Spleen (tissue), 11 donors: ENCODE results near the gene NTRK1. TPM values are rescaled to one million over a fixed set of nuclear protein-coding genes. Genes with fewer than 3 reads are reported as not detected.
A peak's percentile ranks its signal among the peaks of the same experiment; 100 is the strongest.

Experiments used
- DNase-seq: peaks from one replicate; pipeline ENCODE4 v3.0.0-alpha.2; 2020
- H3K27ac ChIP-seq, 8 donors: fragments of 200-600 bp; sonication (generic) in 7 of 8; 1 replicate in 4 of 8; 2 replicates in 4 of 8; pipeline versions ENCODE4 v1.5.0 to v1.8.0; 2016 to 2021; ENCODE audit warnings: inconsistent platforms in 4 of 8, mild to moderate bottlenecking in 4 of 8, moderate library complexity in 1 of 8
- H3K27me3 ChIP-seq, 7 donors: fragments of 200-600 bp; sonication (generic) in 6 of 7; replicated peaks in 1 of 7; 1 replicate in 4 of 7; 2 replicates in 3 of 7; pipeline versions ENCODE4 v1.5.0 to v1.8.0; 2016 to 2021; ENCODE audit warnings: inconsistent platforms in 3 of 7, mild to moderate bottlenecking in 1 of 7
- H3K36me3 ChIP-seq, 6 donors: fragments of 200-600 bp; sonication (generic) in 5 of 6; 1 replicate in 4 of 6; 2 replicates in 2 of 6; pipeline versions ENCODE4 v1.5.0 to v1.8.0; 2016 to 2021; ENCODE audit warnings: inconsistent platforms in 2 of 6
- H3K4me1 ChIP-seq, 6 donors: fragments of 200-600 bp; sonication (generic) in 5 of 6; 1 replicate in 3 of 6; 2 replicates in 3 of 6; pipeline versions ENCODE4 v1.5.0 to v1.8.0; 2016 to 2021; ENCODE audit warnings: inconsistent platforms in 3 of 6
- H3K4me3 ChIP-seq, 8 donors: fragments of 200-600 bp; sonication (generic) in 7 of 8; 1 replicate in 4 of 8; 2 replicates in 4 of 8; pipeline versions ENCODE4 v1.5.0 to v1.8.0; 2016 to 2021; ENCODE audit warnings: inconsistent platforms in 4 of 8, mild to moderate bottlenecking in 4 of 8, moderate library complexity in 2 of 8
- H3K9me3 ChIP-seq, 8 donors: fragments of 200-600 bp; sonication (generic) in 7 of 8; 1 replicate in 4 of 8; 2 replicates in 4 of 8; pipeline versions ENCODE4 v1.5.0 to v1.8.0; 2016 to 2021; ENCODE audit warnings: inconsistent platforms in 4 of 8
- CTCF ChIP-seq, 11 experiments: fragments of 200-600 bp in 7 of 11; fragments of 450-650 bp in 4 of 11; sonication (generic) in 4 of 11; IDR thresholded peaks in 8 of 11; conservative IDR thresholded peaks in 3 of 11; 1 replicate in 7 of 11; 2 replicates in 4 of 11; pipeline versions ENCODE4 v1.4.0 to v1.8.0; 2016 to 2021; ENCODE audit warnings: antibody characterized with exemption in 11 of 11, inconsistent platforms in 4 of 11, mild to moderate bottlenecking in 1 of 11
- POLR2A ChIP-seq, 3 donors: fragments of 450-650 bp; IDR thresholded peaks; one replicate each; pipeline ENCODE4 v1.5.1; 2017; ENCODE audit warnings: antibody characterized with exemption in 3 of 3, mild to moderate bottlenecking in 1 of 3
- POLR2AphosphoS5 ChIP-seq, 3 donors: sonication (generic); formaldehyde crosslinking; IDR thresholded peaks; one replicate each; pipeline ENCODE4 v1.5.1; 2017; ENCODE audit warnings: antibody characterized with exemption in 3 of 3
- WGBS, 5 donors: extraction: QIAGEN DNeasy Blood & Tissue Kit in 3 of 5; methylation state at CpG; one replicate each; pipeline versions ENCODE4 v1.1.5 to v1.1.7; 2013 to 2018; 5-methylcytosine and 5-hydroxymethylcytosine counted together
- intact Hi-C: fragments of 100-400 bp; cut with DNase I; formaldehyde crosslinking; loops from one replicate; pipeline ENCODE4 v1.15.0; 2023; ENCODE audit warnings: low total_unique reads
- polyA plus RNA-seq, 3 donors: library from polyadenylated mRNA; stranded (reverse); fragments of 200-250 nt; gene quantifications; one replicate each; pipeline ENCODE4 v1.2.1, GENCODE V29; 2013
- total RNA-seq, 7 donors: library from RNA; depleted of rRNA in 3 of 7; stranded (reverse); fragments of >200 nt in 3 of 7; fragmentation: NEBNext Ultra II Directional in 4 of 7; extraction: Animal tissue kit (Norgen Biotek cat#: 25700) in 4 of 7; gene quantifications; one replicate each; pipeline versions ENCODE4 v1.1.0 to v1.2.1, GENCODE V29; 2016 to 2021
- donor health status: healthy with polysubstance abuse.
- donor health status: DM: no; HTN: no; CAD: no; lungs with moderate emphysema.
- donor health status: DM: no; HTN: no; CAD: no.
- donor health status: Bipolar disorder and iron deficiency.
- donor health status: healthy.
- donor health status: DM: no; HTN: no; CAD: no.
- donor health status: DM: yes; HTN: yes; CAD: no.

The NTRK1 gene
- total and polyA plus RNA-seq, 10 donors: 0.09 to 1.4 (median 0.24) TPM; not detected in 4

GRCh38 chr1:156844638-156845037 is 16.0 kb upstream of the NTRK1 start:
- no peaks in the 10 kb centered on the region for H3K9me3 ChIP-seq
- peaks cover 3 to 97% (median 39%) of the 10 kb centered on the region in 7 donors for H3K27me3 ChIP-seq
- peak overlapping the region in 1 of 8 donors; percentile 48 for H3K4me3 ChIP-seq
- TF ChIP-seq CTCF (IDR thresholded peaks at IDR 0.05 in 8 of 11, conservative IDR thresholded peaks at IDR 0.05 in 3 of 11) (no peak), POLR2A (IDR thresholded peaks at IDR 0.05) (no peak), POLR2AphosphoS5 (IDR thresholded peaks at IDR 0.05) (no peak)
- peaks cover 0 to 30% (median 16%) of the 10 kb centered on the region in 6 donors for H3K4me1 ChIP-seq
- intact Hi-C loops: no loop called here
- no peaks in the 10 kb centered on the region for H3K36me3 ChIP-seq
- H3K27ac ChIP-seq: no peak overlapping the region
- 28 to 45% (median 32%) methylated on average over 9 to 14 of the region's 14 CpGs for WGBS, 5 donors
- peak; percentile 49 for DNase-seq

- Histone ChIP-seq H3K4me3 (peak overlapping the region in 1 of 8 donors; percentile 48), H3K36me3 (no peaks in the 10 kb centered on the region), H3K9me3 (no peaks in the 10 kb centered on the region), H3K4me1 (peaks cover 0 to 30% (median 16%) of the 10 kb centered on the region in 6 donors), H3K27me3 (peaks cover 3 to 99% (median 39%) of the 10 kb centered on the region in 7 donors), H3K27ac (no peak overlapping the region)
- DNase-seq: peak; percentile 56
- 9 to 25% (median 15%) methylated on average over 19 to 69 of the region's 69 CpGs for WGBS, 5 donors
- TF ChIP-seq POLR2A (IDR thresholded peaks at IDR 0.05) (no peak), CTCF (IDR thresholded peaks at IDR 0.05 in 8 of 11, conservative IDR thresholded peaks at IDR 0.05 in 3 of 11) (no peak), POLR2AphosphoS5 (IDR thresholded peaks at IDR 0.05) (no peak)
- intact Hi-C loops: no loop called here
These were observed 15.4 kb upstream of the NTRK1 start for GRCh38 chr1:156845055-156845952.

DNA sequence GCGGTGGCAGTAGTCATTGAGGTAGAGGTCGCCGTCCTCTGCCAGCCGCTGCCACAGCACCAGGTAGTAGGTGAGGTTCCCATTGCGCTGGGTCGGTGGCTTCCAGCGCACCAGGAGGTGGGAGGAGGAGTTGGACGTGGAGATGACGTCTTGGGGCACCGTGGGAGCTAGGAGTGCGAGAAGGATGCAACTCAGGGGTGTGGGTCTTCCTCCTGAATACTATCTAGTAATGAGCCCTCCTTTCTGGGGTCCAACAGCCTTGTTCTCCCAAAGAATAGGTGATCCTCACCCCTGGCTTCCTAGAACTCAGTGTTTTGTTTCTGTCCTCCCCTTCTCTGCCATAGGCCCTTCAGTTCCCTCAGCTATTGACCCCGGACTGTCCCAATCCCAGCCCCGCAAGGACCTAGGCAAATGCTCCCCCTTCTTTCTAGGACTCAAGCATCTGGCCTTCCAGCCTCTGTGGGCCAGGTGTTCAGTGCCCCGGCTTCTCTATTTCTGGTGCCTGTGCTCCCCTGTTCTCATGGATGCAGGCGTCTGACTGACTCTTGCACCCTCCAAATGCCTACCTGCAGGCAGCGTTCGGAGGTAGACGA is 14.6 kb upstream of the NTRK1 start:
- TF ChIP-seq CTCF (IDR thresholded peaks at IDR 0.05 in 8 of 11, conservative IDR thresholded peaks at IDR 0.05 in 3 of 11) (no peak), POLR2A (IDR thresholded peaks at IDR 0.05) (no peak), POLR2AphosphoS5 (IDR thresholded peaks at IDR 0.05) (no peak)
- Histone ChIP-seq H3K9me3 (no peaks in the 10 kb centered on the region), H3K27ac (no peak overlapping the region), H3K4me1 (peaks cover 0 to 30% (median 16%) of the 10 kb centered on the region in 6 donors), H3K27me3 (peaks cover 3 to 96% (median 39%) of the 10 kb centered on the region in 7 donors), H3K36me3 (no peaks in the 10 kb centered on the region), H3K4me3 (no peak overlapping the region)
- intact Hi-C loops: no loop called here
- WGBS, 5 donors: 50 to 75% (median 60%) methylated on average over 7 to 18 of the region's 18 CpGs
- no peak for DNase-seq

DNA sequence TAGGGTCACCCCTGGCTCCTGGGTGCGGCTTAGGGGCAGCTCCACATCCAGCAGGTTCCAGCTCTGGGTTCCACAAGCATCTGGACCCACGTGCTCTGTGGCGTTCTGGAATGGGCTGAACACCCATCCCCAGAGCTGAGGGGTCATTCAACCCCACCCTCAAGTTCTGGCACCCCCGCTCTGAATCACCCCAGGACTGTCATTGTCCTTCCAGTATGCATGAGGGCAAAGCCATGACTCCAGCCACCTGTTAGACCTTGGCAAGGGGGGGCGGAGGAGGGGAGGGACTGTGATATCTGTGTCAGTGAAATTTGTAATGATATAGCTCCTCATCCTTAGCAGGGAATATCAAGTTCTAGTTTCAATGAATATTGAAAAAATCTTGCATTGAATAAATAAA is 14.0 kb upstream of the NTRK1 start:
- H3K4me3 ChIP-seq: no peak overlapping the region
- peaks cover 0 to 30% (median 16%) of the 10 kb centered on the region in 6 donors for H3K4me1 ChIP-seq
- TF ChIP-seq POLR2A (IDR thresholded peaks at IDR 0.05) (no peak), CTCF (IDR thresholded peaks at IDR 0.05 in 8 of 11, conservative IDR thresholded peaks at IDR 0.05 in 3 of 11) (no peak), POLR2AphosphoS5 (IDR thresholded peaks at IDR 0.05) (no peak)
- no peak for DNase-seq
- H3K27ac ChIP-seq: no peak overlapping the region
- intact Hi-C loops: no loop called here
- H3K9me3 ChIP-seq: no peaks in the 10 kb centered on the region
- 80 to 95% (median 89%) methylated on average over 5 of the region's 5 CpGs for WGBS, 5 donors
- H3K27me3 ChIP-seq: peaks cover 3 to 93% (median 39%) of the 10 kb centered on the region in 7 donors
- H3K36me3 ChIP-seq: no peaks in the 10 kb centered on the region
